ENCODE data around the gene PCDHGA2.

PCDHGA2 gene

DNA sequence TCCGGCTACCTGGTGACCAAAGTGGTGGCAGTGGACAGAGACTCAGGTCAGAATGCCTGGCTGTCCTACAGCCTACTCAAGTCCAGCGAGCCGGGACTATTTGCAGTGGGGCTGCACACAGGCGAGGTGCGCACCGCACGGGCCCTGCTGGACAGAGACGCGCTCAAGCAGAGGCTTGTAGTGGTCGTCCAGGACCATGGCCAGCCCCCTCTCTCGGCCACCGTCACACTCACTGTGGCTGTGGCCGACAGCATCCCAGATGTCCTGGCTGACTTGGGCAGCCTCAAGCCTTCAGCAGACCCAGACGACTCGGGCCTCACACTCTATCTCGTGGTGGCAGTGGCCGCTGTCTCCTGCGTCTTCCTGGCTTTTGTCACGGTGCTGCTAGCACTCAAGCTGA lies 18.4 kb downstream of the PCDHGA2 start:
- H3K4me3 ChIP-seq (ENCODE audit: low read length) = no peak overlapping the region
- TF ChIP-seq EZH2phosphoT487 (IDR thresholded peaks at IDR 0.05; ENCODE audit: borderline replicate concordance, low read length) = no peak
- TF ChIP-seq, protein P1, sequence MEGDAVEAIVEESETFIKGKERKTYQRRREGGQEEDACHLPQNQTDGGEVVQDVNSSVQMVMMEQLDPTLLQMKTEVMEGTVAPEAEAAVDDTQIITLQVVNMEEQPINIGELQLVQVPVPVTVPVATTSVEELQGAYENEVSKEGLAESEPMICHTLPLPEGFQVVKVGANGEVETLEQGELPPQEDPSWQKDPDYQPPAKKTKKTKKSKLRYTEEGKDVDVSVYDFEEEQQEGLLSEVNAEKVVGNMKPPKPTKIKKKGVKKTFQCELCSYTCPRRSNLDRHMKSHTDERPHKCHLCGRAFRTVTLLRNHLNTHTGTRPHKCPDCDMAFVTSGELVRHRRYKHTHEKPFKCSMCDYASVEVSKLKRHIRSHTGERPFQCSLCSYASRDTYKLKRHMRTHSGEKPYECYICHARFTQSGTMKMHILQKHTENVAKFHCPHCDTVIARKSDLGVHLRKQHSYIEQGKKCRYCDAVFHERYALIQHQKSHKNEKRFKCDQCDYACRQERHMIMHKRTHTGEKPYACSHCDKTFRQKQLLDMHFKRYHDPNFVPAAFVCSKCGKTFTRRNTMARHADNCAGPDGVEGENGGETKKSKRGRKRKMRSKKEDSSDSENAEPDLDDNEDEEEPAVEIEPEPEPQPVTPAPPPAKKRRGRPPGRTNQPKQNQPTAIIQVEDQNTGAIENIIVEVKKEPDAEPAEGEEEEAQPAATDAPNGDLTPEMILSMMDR (IDR thresholded peaks at IDR 0.05; ENCODE audit: low read depth, low read length, poor library complexity, severe bottlenecking) = no peak

GRCh38 chr5:141359790-141360426 lies 21.3 kb downstream of the PCDHGA2 start, which contains the start of gene PCDHGB2:
PCDHGB2 (plus strand) TSS chr5:141359994; CDS start chr5:141360136, 142 bp downstream.
- Histone ChIP-seq H3K9me3 (ENCODE audit: control insufficient read depth, insufficient read depth, low read length) (peaks cover 31% of the 10 kb centered on the region), H3K27me3 (ENCODE audit: control insufficient read depth, low read length) (no peaks in the 10 kb centered on the region), H3K4me3 (ENCODE audit: low read length) (peak within 1 kb of the TSS; percentile 75)

More for the DNA sequence above, 18.4 kb downstream of the PCDHGA2 start:
- Histone ChIP-seq H3K36me3 (ENCODE audit: control insufficient read depth, low read length) (peaks cover 13% of the 10 kb centered on the region), H3F3A (ENCODE audit: control insufficient read depth, insufficient read depth) (0 out of 2 replicates have a peak, but pooled peaks cover 3% of the 10 kb centered on the region), H3K9me3 (ENCODE audit: control insufficient read depth, insufficient read depth, low read length) (peaks cover 12% of the 10 kb centered on the region), H3K27me3 (ENCODE audit: control insufficient read depth, low read length) (no peaks in the 10 kb centered on the region), H3K79me2 (ENCODE audit: control insufficient read depth, low read length) (peaks cover 16% of the 10 kb centered on the region), H4K20me1 (ENCODE audit: control insufficient read depth, insufficient read depth, low read depth, low read length) (no peaks in the 10 kb centered on the region), H3K4me1 (ENCODE audit: control insufficient read depth, low read length) (peaks cover 18% of the 10 kb centered on the region), H3K4me2 (ENCODE audit: low read length) (no peak overlapping the region), H3K27ac (ENCODE audit: low read depth, low read length) (no peak overlapping the region), H3K9me2 (replicated peaks; ENCODE audit: control insufficient read depth, low read length) (no peaks in the 10 kb centered on the region)

DNA sequence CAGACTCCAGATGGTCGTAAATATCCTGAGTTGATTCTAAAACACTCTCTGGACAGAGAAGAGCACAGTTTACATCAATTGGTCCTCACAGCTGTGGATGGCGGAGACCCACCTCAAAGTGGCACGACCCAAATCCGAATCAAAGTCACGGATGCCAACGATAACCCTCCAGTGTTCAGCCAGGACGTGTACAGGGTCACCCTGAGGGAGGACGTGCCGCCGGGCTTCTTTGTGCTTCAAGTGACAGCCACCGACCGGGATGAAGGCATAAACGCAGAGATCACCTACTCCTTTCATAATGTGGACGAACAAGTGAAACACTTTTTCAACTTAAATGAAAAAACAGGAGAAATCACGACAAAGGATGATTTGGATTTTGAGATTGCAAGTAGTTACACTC lies 22.1 kb downstream of the PCDHGA2 start:
- Histone ChIP-seq H3K36me3 (ENCODE audit: control insufficient read depth, low read length) (peaks cover 45% of the 10 kb centered on the region), H3K4me2 (ENCODE audit: low read length) (peak overlapping the region; percentile 81), H3K9me2 (replicated peaks; ENCODE audit: control insufficient read depth, low read length) (no peaks in the 10 kb centered on the region), H4K20me1 (ENCODE audit: control insufficient read depth, insufficient read depth, low read depth, low read length) (no peaks in the 10 kb centered on the region), H3F3A (ENCODE audit: control insufficient read depth, insufficient read depth) (peaks cover 5% of the 10 kb centered on the region; the same call in 1 of the 2 replicates), H3K27me3 (ENCODE audit: control insufficient read depth, low read length) (no peaks in the 10 kb centered on the region), H3K27ac (ENCODE audit: low read depth, low read length) (peak overlapping the region; percentile 26), H3K79me2 (ENCODE audit: control insufficient read depth, low read length) (peaks cover 42% of the 10 kb centered on the region), H3K9me3 (ENCODE audit: control insufficient read depth, insufficient read depth, low read length) (peaks cover 39% of the 10 kb centered on the region), H3K4me3 (ENCODE audit: low read length) (peak overlapping the region; percentile 75), H3K4me1 (ENCODE audit: control insufficient read depth, low read length) (peaks cover 25% of the 10 kb centered on the region)
- TF ChIP-seq EZH2phosphoT487 (IDR thresholded peaks at IDR 0.05; ENCODE audit: borderline replicate concordance, low read length) = no peak
- TF ChIP-seq, protein P1 (IDR thresholded peaks at IDR 0.05; ENCODE audit: low read depth, low read length, poor library complexity, severe bottlenecking) = no peak

More at GRCh38 chr5:141359790-141360426, 21.3 kb downstream of the PCDHGA2 start, which contains the start of gene PCDHGB2:
- Histone ChIP-seq H3K27ac (ENCODE audit: low read depth, low read length) (peak within 1 kb of the TSS; percentile 26), H3K36me3 (ENCODE audit: control insufficient read depth, low read length) (peaks cover 38% of the 10 kb centered on the region), H3K9me2 (replicated peaks; ENCODE audit: control insufficient read depth, low read length) (no peaks in the 10 kb centered on the region), H3F3A (ENCODE audit: control insufficient read depth, insufficient read depth) (peaks cover 5% of the 10 kb centered on the region; the same call in 1 of the 2 replicates), H4K20me1 (ENCODE audit: control insufficient read depth, insufficient read depth, low read depth, low read length) (no peaks in the 10 kb centered on the region), H3K79me2 (ENCODE audit: control insufficient read depth, low read length) (peaks cover 35% of the 10 kb centered on the region), H3K4me1 (ENCODE audit: control insufficient read depth, low read length) (peaks cover 26% of the 10 kb centered on the region), H3K4me2 (ENCODE audit: low read length) (peak within 1 kb of the TSS; percentile 81)
- TF ChIP-seq, protein P1 (IDR thresholded peaks at IDR 0.05; ENCODE audit: low read depth, low read length, poor library complexity, severe bottlenecking) = peak; percentile 63
- TF ChIP-seq EZH2phosphoT487 (IDR thresholded peaks at IDR 0.05; ENCODE audit: borderline replicate concordance, low read length) = no peak
